Endodermal cell (in vitro differentiated cells): ENCODE data around the gene MMS19. TPM values are rescaled to one million over a fixed set of nuclear protein-coding genes. Genes with fewer than 3 reads are reported as not detected.

Experiments
- DNase-seq: peaks from one replicate; pipeline ENCODE4 v3.0.0-alpha.2; 2017
- H3K27ac ChIP-seq: 2 replicates; pipeline ENCODE4 v1.5.1; 2013; ENCODE audit warnings: mild to moderate bottlenecking, low read depth, low read length, moderate library complexity
- H3K27me3 ChIP-seq: 2 replicates; pipeline ENCODE4 v1.6.1; 2013; ENCODE audit warnings: mild to moderate bottlenecking, low read length, moderate library complexity; ENCODE audit not compliant: insufficient read depth, control insufficient read depth, poor library complexity, severe bottlenecking
- H3K36me3 ChIP-seq: 2 replicates; pipeline ENCODE4 v1.7.0; 2013; ENCODE audit warnings: mild to moderate bottlenecking, low read length, moderate library complexity; ENCODE audit not compliant: control insufficient read depth, insufficient read depth
- H3K4me1 ChIP-seq: one replicate; pipeline ENCODE4 v1.7.0; 2013; ENCODE audit warnings: low read length; ENCODE audit not compliant: control insufficient read depth, insufficient read depth
- H3K4me3 ChIP-seq: 2 replicates; pipeline ENCODE4 v1.5.1; 2013; ENCODE audit warnings: mild to moderate bottlenecking, low read length, moderate library complexity
- H3K9ac ChIP-seq: 2 replicates; pipeline ENCODE4 v1.6.1; 2013; ENCODE audit warnings: mild to moderate bottlenecking, low read length, moderate library complexity; ENCODE audit not compliant: poor library complexity, severe bottlenecking; ENCODE audit errors: extremely low read depth
- H3K9me3 ChIP-seq: 2 replicates; pipeline ENCODE4 v1.6.1; 2013; ENCODE audit warnings: mild to moderate bottlenecking, low read length, moderate library complexity; ENCODE audit not compliant: control insufficient read depth
- H3K27ac Mint-ChIP-seq: 2 replicates; pipeline ENCODE4 v1.8.0; 2020; ENCODE audit warnings: mixed read lengths
- H3K27me3 Mint-ChIP-seq: 2 replicates; pipeline ENCODE4 v1.8.0; 2021; ENCODE audit warnings: mild to moderate bottlenecking, mixed read lengths; ENCODE audit not compliant: insufficient read depth
- H3K36me3 Mint-ChIP-seq: 2 replicates; pipeline ENCODE4 v1.8.0; 2020; ENCODE audit warnings: low read depth, mixed read lengths
- H3K4me1 Mint-ChIP-seq: 2 replicates; pipeline ENCODE4 v1.8.0; 2020; ENCODE audit warnings: mixed read lengths
- H3K4me3 Mint-ChIP-seq: 2 replicates; pipeline ENCODE4 v1.8.0; 2020; ENCODE audit warnings: mild to moderate bottlenecking, moderate library complexity, mixed read lengths
- H3K9me3 Mint-ChIP-seq: 2 replicates; pipeline ENCODE4 v1.8.0; 2020; ENCODE audit warnings: mild to moderate bottlenecking, mixed read lengths
- WGBS, 2 experiments: methylation state at CpG; one replicate each; pipeline versions ENCODE4 v1.1.5 to v1.1.7; 2013; ENCODE audit warnings: missing lambda C conversion rate in 2 of 2, mixed read lengths in 1 of 2; ENCODE audit not compliant: insufficient coverage in 1 of 2, insufficient read length in 1 of 2; 5-methylcytosine and 5-hydroxymethylcytosine counted together
- total RNA-seq, 2 donors: library from RNA; stranded (reverse); fragmentation: NEBNext Ultra II Directional in 1 of 2; extraction: Animal tissue kit (Norgen Biotek cat#: 25700) in 1 of 2; gene quantifications; 2 replicates in 1 of 2; 3 replicates in 1 of 2; pipeline ENCODE4 v1.2.1, GENCODE V29; 2021
- TF ChIP-seq, protein P1 (sequence below): fragments of 200-600 bp; sonication (generic); conservative IDR thresholded peaks from 2 replicates; pipeline ENCODE4 v1.5.0; 2021; ENCODE audit warnings: antibody characterized with exemption, mild to moderate bottlenecking

MMS19 gene
- total RNA-seq, 2 donors from 2014 or later, result 84.2 to 98.8 TPM

DNA sequence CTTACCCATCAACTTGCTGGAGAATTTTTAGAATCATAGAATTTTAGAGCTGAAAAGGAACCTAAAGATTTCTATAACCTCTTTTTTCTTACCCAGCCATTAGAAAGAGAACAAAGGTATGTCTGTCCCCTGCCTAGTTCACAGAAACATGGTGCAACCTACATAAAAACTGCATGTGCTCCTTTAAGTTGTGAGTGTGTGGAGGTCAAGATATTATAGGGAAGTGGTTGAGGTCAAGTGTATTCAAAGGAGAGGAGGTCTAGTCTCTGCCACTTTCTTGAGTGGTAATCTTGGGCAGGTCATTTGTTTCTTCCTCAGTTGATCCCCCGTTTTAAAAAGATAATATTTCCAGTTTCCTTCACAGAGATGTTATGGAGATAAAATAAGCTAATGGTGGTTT is 6.9 kb upstream of the MMS19 start:
- DNase-seq, result no peak
- H3K4me1 Mint-ChIP-seq, result peaks cover 23% of the 10 kb centered on the region
- no peak overlapping the region for H3K27ac Mint-ChIP-seq
- no peaks in the 10 kb centered on the region for H3K9me3 Mint-ChIP-seq
- TF ChIP-seq, protein P1, sequence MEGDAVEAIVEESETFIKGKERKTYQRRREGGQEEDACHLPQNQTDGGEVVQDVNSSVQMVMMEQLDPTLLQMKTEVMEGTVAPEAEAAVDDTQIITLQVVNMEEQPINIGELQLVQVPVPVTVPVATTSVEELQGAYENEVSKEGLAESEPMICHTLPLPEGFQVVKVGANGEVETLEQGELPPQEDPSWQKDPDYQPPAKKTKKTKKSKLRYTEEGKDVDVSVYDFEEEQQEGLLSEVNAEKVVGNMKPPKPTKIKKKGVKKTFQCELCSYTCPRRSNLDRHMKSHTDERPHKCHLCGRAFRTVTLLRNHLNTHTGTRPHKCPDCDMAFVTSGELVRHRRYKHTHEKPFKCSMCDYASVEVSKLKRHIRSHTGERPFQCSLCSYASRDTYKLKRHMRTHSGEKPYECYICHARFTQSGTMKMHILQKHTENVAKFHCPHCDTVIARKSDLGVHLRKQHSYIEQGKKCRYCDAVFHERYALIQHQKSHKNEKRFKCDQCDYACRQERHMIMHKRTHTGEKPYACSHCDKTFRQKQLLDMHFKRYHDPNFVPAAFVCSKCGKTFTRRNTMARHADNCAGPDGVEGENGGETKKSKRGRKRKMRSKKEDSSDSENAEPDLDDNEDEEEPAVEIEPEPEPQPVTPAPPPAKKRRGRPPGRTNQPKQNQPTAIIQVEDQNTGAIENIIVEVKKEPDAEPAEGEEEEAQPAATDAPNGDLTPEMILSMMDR, result no peak
- no peak overlapping the region for H3K9ac ChIP-seq
- H3K27me3 Mint-ChIP-seq, result peaks cover 15% of the 10 kb centered on the region
- H3K36me3 ChIP-seq, result no peaks in the 10 kb centered on the region
- H3K27me3 ChIP-seq, result peaks cover 13% of the 10 kb centered on the region
- H3K4me3 ChIP-seq, result no peak overlapping the region
- no peak overlapping the region for H3K4me3 Mint-ChIP-seq
- no peak overlapping the region for H3K27ac ChIP-seq
- H3K36me3 Mint-ChIP-seq, result peaks cover 2% of the 10 kb centered on the region
- no peaks in the 10 kb centered on the region for H3K4me1 ChIP-seq
- H3K9me3 ChIP-seq, result no peaks in the 10 kb centered on the region
- 90% methylated on average over 1 of the region's 1 CpG; no CpG with 5 or more reads in 1 of the 2 experiments for WGBS, 2 experiments

DNA sequence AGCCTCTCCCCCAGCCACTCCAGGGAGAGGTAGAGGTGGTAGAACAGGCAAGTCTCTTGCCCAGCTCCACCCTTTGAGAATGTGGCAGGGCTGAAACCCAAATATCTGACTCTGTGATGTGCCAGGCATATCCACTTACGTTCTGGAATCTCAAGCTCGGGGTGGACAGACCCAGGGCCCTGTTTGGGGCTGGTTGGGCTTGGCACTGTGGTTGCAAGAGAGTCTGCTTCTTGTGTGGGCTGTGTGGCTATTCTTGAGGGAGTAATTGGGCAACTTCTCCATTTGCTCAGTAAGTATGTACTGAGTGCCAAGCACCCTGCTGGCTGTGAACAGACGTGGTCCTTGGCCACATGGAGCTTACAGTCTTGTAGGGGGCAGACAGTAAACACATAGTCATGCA is 5.2 kb upstream of the MMS19 start:
- H3K4me1 ChIP-seq, result no peaks in the 10 kb centered on the region
- Mint-ChIP-seq H3K9me3 (no peaks in the 10 kb centered on the region), H3K4me1 (peaks cover 22% of the 10 kb centered on the region), H3K4me3 (no peak overlapping the region), H3K36me3 (peaks cover 2% of the 10 kb centered on the region), H3K27ac (no peak overlapping the region), H3K27me3 (peaks cover 21% of the 10 kb centered on the region)
- TF ChIP-seq, protein P1, result no peak
- H3K27me3 ChIP-seq, result peaks cover 20% of the 10 kb centered on the region
- WGBS, 2 experiments, result 92 to 100% methylated on average over 1 to 3 of the region's 3 CpGs
- no peak overlapping the region for H3K9ac ChIP-seq
- no peak overlapping the region for H3K27ac ChIP-seq
- DNase-seq, result no peak
- no peak overlapping the region for H3K4me3 ChIP-seq
- no peaks in the 10 kb centered on the region for H3K36me3 ChIP-seq
- no peaks in the 10 kb centered on the region for H3K9me3 ChIP-seq

DNA sequence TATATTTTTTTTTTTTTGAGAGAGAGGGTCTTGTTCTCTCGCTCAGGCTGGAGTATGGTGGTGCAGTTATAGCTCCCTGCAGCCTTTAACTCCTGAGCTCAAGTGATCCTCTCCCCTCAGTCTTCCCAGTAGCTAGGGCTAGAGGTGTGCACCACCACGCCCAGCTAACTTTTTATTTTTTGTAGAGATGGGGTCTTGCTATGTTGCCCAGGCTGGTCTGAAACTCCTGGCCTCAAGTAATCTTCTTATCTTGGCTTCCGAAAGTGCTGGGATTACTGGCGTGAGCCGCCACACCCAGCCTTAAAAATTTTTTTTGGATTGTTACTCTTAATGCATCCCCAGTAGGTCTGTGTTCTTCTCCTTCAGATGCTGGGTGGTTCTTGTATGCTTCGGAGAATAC is 4.7 kb upstream of the MMS19 start:
- Histone ChIP-seq H3K4me3 (no peak overlapping the region), H3K27ac (no peak overlapping the region), H3K36me3 (no peaks in the 10 kb centered on the region), H3K4me1 (no peaks in the 10 kb centered on the region), H3K9me3 (no peaks in the 10 kb centered on the region), H3K27me3 (peaks cover 20% of the 10 kb centered on the region), H3K9ac (no peak overlapping the region)
- Mint-ChIP-seq H3K27me3 (peaks cover 21% of the 10 kb centered on the region), H3K36me3 (peaks cover 2% of the 10 kb centered on the region), H3K27ac (no peak overlapping the region), H3K4me3 (no peak overlapping the region), H3K4me1 (peaks cover 17% of the 10 kb centered on the region), H3K9me3 (no peaks in the 10 kb centered on the region)
- no peak for DNase-seq
- TF ChIP-seq, protein P1, result no peak
- WGBS, 2 experiments, result 94 to 97% methylated on average over 3 to 6 of the region's 6 CpGs
